BJ (cell line): ENCODE measurements around the gene CHM. TPM values are rescaled to one million over a fixed set of nuclear protein-coding genes. Genes with fewer than 3 reads are reported as not detected.
"Not testable (repeated sequence)": the region's sequence is repeated elsewhere in the genome, so short reads cannot be mapped to it uniquely, and the experiment has no call there.

Source experiments
- CTCF ChIA-PET: fragments of 350-600 bp; formaldehyde crosslinking; extraction: SDS; loops from one replicate; lab custom pipeline; 2021; ENCODE audit warnings: antibody characterized with exemption, inconsistent platforms; lab: Yijun Ruan, JAX
- POLR2A ChIA-PET: fragments of 300-600 bp; sonication (Branson Sonifier 250); formaldehyde crosslinking; extraction: SDS; loops from one replicate; lab custom pipeline; 2021; ENCODE audit warnings: antibody characterized with exemption; lab: Charles Lee
- DNase-seq: peaks from one replicate; pipeline ENCODE4 v3.0.0-alpha.2; 2011; ENCODE audit warnings: low read depth
- H3K27me3 ChIP-seq: 2 replicates; pipeline ENCODE4 v1.6.0; 2011; ENCODE audit warnings: low read length; ENCODE audit not compliant: control insufficient read depth, insufficient read depth
- H3K36me3 ChIP-seq: 2 replicates; pipeline ENCODE4 v1.5.1; 2011; ENCODE audit warnings: low read length; ENCODE audit not compliant: control insufficient read depth, insufficient read depth
- H3K4me3 ChIP-seq: 2 replicates; pipeline ENCODE4 v1.5.1; 2011; ENCODE audit warnings: low read depth, mild to moderate bottlenecking, control low read depth, low read length
- polyA plus RNA-seq: library from polyadenylated mRNA; depleted of rRNA; stranded (reverse); fragments of >200 nt; gene quantifications from 2 replicates; pipeline ENCODE4 v1.2.3, GENCODE V29; 2011
- TF ChIP-seq, protein P1 (sequence below): IDR thresholded peaks from 2 replicates; pipeline ENCODE4 v1.5.1; 2011; ENCODE audit warnings: low read depth, mild to moderate bottlenecking, control low read depth, inconsistent platforms, low read length, moderate library complexity; ENCODE audit not compliant: insufficient read depth

The CHM gene
- polyA plus RNA-seq, 1 experiment, result 8.2 TPM

- H3K27me3 ChIP-seq, result no peaks in the 10 kb centered on the region
Observed at GRCh38 chrX:85927740-85928139, 119.6 kb downstream of the CHM start.

DNA sequence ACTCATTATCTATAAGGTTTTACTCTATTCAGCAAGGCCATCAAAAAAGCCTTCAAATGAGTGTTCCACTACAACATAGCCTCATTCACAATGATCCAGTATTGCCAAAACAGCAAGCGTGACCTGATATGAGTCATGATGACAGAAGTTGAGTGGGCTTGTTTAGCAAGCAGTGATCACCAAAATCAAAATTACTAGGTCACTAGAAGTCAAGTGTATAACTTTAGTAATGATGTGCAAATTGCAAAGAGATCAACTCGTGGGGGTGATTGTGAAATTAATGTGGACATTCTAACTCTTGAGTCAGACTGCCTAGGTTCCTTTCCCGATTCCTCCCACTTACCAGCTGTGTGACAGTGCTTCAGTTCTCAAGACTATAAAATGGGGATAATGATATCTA lies 124.5 kb downstream of the CHM start:
- POLR2A ChIA-PET, result no interaction called here
- Histone ChIP-seq H3K4me3 (no peak overlapping the region), H3K27me3 (no peaks in the 10 kb centered on the region), H3K36me3 (no peaks in the 10 kb centered on the region)
- TF ChIP-seq, protein P1, sequence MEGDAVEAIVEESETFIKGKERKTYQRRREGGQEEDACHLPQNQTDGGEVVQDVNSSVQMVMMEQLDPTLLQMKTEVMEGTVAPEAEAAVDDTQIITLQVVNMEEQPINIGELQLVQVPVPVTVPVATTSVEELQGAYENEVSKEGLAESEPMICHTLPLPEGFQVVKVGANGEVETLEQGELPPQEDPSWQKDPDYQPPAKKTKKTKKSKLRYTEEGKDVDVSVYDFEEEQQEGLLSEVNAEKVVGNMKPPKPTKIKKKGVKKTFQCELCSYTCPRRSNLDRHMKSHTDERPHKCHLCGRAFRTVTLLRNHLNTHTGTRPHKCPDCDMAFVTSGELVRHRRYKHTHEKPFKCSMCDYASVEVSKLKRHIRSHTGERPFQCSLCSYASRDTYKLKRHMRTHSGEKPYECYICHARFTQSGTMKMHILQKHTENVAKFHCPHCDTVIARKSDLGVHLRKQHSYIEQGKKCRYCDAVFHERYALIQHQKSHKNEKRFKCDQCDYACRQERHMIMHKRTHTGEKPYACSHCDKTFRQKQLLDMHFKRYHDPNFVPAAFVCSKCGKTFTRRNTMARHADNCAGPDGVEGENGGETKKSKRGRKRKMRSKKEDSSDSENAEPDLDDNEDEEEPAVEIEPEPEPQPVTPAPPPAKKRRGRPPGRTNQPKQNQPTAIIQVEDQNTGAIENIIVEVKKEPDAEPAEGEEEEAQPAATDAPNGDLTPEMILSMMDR, result no peak
- CTCF ChIA-PET, result no interaction called here
- DNase-seq, result peak; percentile 22

More at GRCh38 chrX:85927740-85928139, 119.6 kb downstream of the CHM start:
- Histone ChIP-seq H3K4me3 (no peak overlapping the region), H3K36me3 (no peaks in the 10 kb centered on the region)
- ChIA-PET CTCF (no interaction called here), POLR2A (no interaction called here)
- DNase-seq, result no peak
- TF ChIP-seq, protein P1, result no peak

GRCh38 chrX:85916656-85917280 lies 130.6 kb downstream of the CHM start:
- H3K36me3 ChIP-seq, H3K4me3 ChIP-seq, POLR2A ChIA-PET, H3K27me3 ChIP-seq, DNase-seq: not testable (repeated sequence)
- CTCF ChIA-PET, result interaction anchor here (0.9 kb wide), 1 partner anchor 17 kb away, joined by 5 read pairs; no protein-coding TSS in a partner anchor

- H3K27me3 ChIP-seq, result no peaks in the 10 kb centered on the region
- TF ChIP-seq, protein P1, result no peak
- H3K4me3 ChIP-seq, result no peak overlapping the region
- POLR2A ChIA-PET, result no interaction called here
- CTCF ChIA-PET, result no interaction called here
- no peak for DNase-seq
- no peaks in the 10 kb centered on the region for H3K36me3 ChIP-seq
Observed at GRCh38 chrX:85914431-85914830, 132.9 kb downstream of the CHM start.

DNA sequence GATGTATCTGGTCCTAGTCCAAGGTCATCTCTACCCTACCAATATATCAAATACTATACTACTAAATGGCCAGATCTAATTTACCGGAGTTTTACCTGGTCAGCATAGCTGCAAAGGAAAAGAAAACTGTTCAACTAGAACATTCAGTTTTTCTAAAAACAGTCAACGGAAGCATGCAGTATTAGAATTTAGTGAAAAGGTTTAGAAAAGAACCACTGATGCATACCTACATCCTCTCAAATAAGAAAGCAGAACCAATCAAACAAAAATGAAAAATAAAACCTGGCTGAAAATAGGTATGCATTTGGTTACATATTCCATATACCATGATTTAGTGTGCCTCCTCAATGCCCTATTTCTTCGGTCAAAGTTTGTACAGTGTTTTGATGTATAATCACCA lies 140.0 kb downstream of the CHM start:
- DNase-seq, result no peak
- ChIA-PET POLR2A (no interaction called here), CTCF (no interaction called here)
- Histone ChIP-seq H3K4me3 (no peak overlapping the region), H3K27me3 (no peaks in the 10 kb centered on the region), H3K36me3 (no peaks in the 10 kb centered on the region)
- TF ChIP-seq, protein P1, result no peak

DNA sequence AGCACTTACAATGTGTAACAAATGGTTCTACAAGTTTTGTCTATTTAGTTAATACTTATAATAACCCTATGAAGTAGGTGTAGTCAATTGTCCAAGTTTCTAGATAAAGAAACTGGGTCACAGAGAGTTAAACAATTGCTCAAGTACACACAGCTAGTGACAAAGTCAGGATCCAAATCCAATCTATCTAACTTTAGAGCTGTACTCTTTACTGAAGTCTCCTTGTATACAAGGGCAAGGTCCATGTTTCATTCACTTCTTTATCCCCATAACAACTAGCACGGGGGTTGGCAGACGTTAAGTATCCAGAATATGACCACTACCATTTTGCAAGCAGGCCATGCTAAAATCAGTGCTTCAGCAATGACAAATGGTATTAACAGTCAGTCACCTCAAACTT lies 141.0 kb downstream of the CHM start:
- Histone ChIP-seq H3K36me3 (no peaks in the 10 kb centered on the region), H3K4me3 (no peak overlapping the region), H3K27me3 (no peaks in the 10 kb centered on the region)
- DNase-seq, result no peak
- ChIA-PET POLR2A (no interaction called here), CTCF (no interaction called here)
- TF ChIP-seq, protein P1, result no peak
